HCT116 (cell line): Measurements from ENCODE around the gene RXRA.

Experiments
- CEBPB ChIP-seq: IDR thresholded peaks from 2 replicates; pipeline ENCODE4 v1.6.1; 2012; ENCODE audit warnings: low read depth
- CTCF ChIP-seq, 3 experiments: fragments of 200-600 bp in 1 of 3; sonication (generic) in 1 of 3; IDR thresholded peaks in 2 of 3; conservative IDR thresholded peaks in 1 of 3; 2 replicates each; pipeline ENCODE4 v1.5.1; 2012 to 2017; ENCODE audit warnings: low read depth in 2 of 3, low read length in 2 of 3, antibody characterized with exemption in 1 of 3, borderline replicate concordance in 1 of 3, control low read depth in 1 of 3, mild to moderate bottlenecking in 1 of 3, mixed read lengths in 1 of 3, mixed run types in 1 of 3, moderate library complexity in 1 of 3; ENCODE audit not compliant: insufficient read depth in 1 of 3
- ELF1 ChIP-seq: IDR thresholded peaks from 2 replicates; pipeline ENCODE4 v1.6.1; 2012; ENCODE audit warnings: low read depth, borderline replicate concordance
- EZH2 ChIP-seq: fragments of 200-600 bp; sonication (generic); IDR thresholded peaks from 2 replicates; pipeline ENCODE4 v1.6.1; 2017; ENCODE audit warnings: antibody characterized with exemption, mixed run types
- JUND ChIP-seq: IDR thresholded peaks from 2 replicates; pipeline ENCODE4 v1.6.1; 2012
- POLR2A ChIP-seq: IDR thresholded peaks from 2 replicates; pipeline ENCODE4 v1.7.0; 2011; ENCODE audit warnings: borderline replicate concordance; ENCODE audit not compliant: insufficient read depth, insufficient read length; ENCODE audit errors: extremely low read depth
- POLR2AphosphoS5 ChIP-seq: IDR thresholded peaks from 2 replicates; pipeline ENCODE4 v1.6.1; 2011; ENCODE audit warnings: mild to moderate bottlenecking, low read depth, low read length, moderate library complexity
- RAD21 ChIP-seq: IDR thresholded peaks from 2 replicates; pipeline ENCODE4 v1.6.1; 2012; ENCODE audit warnings: low read depth, mild to moderate bottlenecking
- SIN3A ChIP-seq: IDR thresholded peaks from 2 replicates; pipeline ENCODE4 v1.6.1; 2012; ENCODE audit warnings: low read depth
- SP1 ChIP-seq: IDR thresholded peaks from 2 replicates; pipeline ENCODE4 v1.6.1; 2012; ENCODE audit warnings: low read depth
- YY1 ChIP-seq: IDR thresholded peaks from 2 replicates; pipeline ENCODE4 v1.6.1; 2011; ENCODE audit warnings: low read length, low read depth, moderate library complexity, mild to moderate bottlenecking; ENCODE audit not compliant: insufficient replicate concordance; ENCODE audit errors: extremely low read depth
- TF ChIP-seq, protein P1 (sequence below): IDR thresholded peaks from 2 replicates; pipeline ENCODE4 v1.6.1; 2011; ENCODE audit warnings: mild to moderate bottlenecking, low read length, moderate library complexity; ENCODE audit not compliant: insufficient replicate concordance; ENCODE audit errors: extremely low read depth
- TF ChIP-seq, protein P2 (sequence below): IDR thresholded peaks from 2 replicates; pipeline ENCODE4 v1.6.1; 2012

- no peak for TF ChIP-seq POLR2A
- no peak for TF ChIP-seq RAD21
- no peak for TF ChIP-seq POLR2AphosphoS5
- no peak for TF ChIP-seq SIN3A
- no peak for TF ChIP-seq CTCF (IDR thresholded peaks at IDR 0.05 in 2 of 3, conservative IDR thresholded peaks at IDR 0.05 in 1 of 3; ENCODE audit: borderline replicate concordance in 1 of 3, insufficient read depth in 1 of 3, low read depth in 2 of 3, low read length in 2 of 3)
- TF ChIP-seq YY1 = no peak
- no peak for TF ChIP-seq ELF1
- TF ChIP-seq CEBPB = no peak
- TF ChIP-seq JUND = no peak
- TF ChIP-seq EZH2 = no peak
- TF ChIP-seq, protein P1, sequence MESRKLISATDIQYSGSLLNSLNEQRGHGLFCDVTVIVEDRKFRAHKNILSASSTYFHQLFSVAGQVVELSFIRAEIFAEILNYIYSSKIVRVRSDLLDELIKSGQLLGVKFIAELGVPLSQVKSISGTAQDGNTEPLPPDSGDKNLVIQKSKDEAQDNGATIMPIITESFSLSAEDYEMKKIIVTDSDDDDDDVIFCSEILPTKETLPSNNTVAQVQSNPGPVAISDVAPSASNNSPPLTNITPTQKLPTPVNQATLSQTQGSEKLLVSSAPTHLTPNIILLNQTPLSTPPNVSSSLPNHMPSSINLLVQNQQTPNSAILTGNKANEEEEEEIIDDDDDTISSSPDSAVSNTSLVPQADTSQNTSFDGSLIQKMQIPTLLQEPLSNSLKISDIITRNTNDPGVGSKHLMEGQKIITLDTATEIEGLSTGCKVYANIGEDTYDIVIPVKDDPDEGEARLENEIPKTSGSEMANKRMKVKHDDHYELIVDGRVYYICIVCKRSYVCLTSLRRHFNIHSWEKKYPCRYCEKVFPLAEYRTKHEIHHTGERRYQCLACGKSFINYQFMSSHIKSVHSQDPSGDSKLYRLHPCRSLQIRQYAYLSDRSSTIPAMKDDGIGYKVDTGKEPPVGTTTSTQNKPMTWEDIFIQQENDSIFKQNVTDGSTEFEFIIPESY = no peak
- TF ChIP-seq, protein P2, sequence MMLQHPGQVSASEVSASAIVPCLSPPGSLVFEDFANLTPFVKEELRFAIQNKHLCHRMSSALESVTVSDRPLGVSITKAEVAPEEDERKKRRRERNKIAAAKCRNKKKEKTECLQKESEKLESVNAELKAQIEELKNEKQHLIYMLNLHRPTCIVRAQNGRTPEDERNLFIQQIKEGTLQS = no peak
- TF ChIP-seq SP1 = no peak
Observed at GRCh38 chr9:134319306-134320125, 6.7 kb upstream of the RXRA start.
